ENCODE measurements around the gene TMEM52.
"Not testable (repeated sequence)": the region's sequence is repeated elsewhere in the genome, so short reads cannot be mapped to it uniquely, and the experiment has no call there.

Gene TMEM52

DNA sequence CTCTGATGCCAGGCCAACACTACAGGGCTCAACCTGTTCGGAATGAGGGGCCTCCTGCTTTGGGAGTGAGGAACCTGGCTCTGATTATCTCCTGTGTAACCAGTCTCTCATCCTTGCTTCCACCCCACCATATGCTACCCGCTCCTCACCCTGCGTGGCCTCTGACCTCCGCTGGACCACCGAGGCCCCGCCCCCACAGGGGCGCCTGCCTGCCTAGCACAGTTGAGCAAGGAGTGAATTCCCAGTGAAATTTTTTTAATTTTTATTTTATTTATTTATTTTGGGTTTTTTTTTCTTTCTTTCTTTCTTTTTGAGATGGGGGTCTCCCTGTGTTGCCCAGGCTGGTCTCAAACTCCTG lies 26.3 kb downstream of the TMEM52 start:
- DNase-seq = no peak

DNA sequence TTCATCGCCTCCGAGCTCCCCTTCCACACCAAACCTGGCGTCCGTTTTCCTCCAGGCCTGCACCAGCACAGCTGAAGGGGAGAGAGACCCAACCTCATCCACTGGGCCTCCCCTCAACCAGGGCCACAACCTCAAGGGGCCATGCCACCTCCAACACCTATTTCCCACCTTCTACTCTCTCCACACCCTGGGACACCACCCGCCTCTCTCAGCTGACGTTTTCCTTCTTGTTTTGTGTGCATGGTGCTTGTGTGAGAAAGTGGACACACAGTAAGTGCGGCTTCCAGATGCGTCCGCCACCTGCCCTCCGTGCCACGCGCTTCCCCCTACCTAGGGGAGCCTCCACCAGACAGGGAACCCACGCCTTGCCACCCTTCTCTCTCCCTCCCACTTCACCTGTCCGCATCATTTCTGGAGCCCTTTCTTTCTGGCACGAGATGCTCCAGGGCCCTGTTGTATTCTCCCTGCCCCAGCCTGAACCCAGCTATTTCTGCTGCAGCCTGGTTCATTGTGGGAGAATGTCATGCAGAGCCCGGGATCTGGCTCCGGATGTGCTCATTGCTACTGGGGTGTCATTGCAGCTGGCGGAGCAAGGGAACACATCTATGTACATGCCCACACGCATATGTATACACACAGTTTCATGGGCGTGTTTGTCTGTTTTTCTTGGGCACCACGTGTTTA lies 26.9 kb downstream of the TMEM52 start:
- DNase-seq = no peak

DNA sequence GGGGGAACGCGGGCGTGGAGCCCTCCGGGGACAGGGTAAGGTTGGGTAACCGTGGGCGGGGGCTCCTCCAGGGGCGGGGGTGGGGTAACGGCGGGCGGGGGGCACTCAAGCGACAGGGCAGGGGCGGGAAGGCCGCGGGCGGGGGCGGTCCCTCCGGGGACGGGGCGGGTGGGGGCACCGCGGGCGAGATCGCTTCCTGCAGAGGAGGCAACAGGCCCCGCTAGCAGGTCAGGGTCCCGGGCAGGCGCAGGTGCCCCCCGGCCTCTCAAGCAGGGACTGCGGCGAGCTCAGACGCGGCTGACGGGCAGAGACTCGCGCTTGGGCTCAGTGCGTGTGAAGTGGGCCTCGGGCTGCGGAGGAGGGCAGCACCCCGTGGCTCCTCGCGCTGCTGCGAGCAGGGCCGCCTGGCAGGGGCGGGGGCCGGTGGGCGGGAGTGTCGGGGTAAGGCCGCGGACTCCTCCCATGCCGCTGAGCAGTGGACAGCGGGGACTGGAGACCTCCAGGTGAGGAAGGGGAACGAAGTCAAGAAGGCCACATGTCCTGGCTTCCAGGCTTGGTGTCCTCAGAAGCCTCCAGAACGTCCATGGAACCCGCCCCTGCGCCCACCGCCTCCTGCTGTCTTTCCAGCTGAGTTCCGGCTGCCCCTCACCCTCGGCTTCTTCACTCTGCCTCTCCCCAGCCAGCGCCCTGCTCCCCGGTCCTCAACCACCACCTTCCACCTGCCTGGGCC lies 27.6 kb downstream of the TMEM52 start:
- peak; percentile 54 for DNase-seq

DNA sequence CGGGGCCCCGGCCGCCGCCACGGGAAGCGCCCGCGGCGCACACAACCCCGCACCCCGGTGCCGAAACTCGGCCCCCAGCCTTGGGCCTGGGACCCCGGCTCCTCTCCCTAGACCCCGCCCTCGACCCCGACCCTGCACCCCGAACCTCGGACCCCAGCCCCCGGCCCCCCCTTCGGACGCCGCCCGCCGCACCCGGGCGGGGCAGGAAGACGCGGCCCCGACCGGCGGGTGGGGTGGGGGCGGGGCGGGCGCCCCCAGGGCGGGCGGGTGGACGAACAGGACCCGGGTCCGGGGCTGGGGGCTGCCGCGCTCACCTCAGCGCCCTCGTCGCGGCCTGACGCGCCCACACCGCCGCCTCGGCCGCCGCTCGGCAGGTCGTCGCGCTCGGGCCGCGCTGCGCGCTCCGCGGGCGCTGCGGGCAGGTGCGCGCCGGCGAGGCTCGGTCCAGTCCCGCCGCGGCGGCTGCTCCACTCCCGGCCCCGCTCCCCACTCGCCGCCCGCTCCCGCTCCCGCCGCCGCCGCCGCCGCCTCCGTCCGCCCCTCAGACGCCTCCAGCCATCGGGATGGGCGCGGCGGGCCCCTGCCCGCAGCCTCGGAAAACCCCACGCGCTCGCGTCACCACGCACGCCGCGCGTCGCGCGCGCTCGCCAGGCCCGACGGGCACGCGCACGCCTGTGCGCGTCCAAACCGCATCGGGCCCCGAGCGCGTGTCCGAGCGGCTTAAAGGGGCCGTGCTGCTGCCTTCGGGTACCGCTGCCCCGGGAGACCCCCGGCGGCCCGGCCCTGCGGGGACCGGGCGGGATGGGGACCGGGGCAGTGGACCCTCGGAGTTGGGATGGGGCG lies 28.4 kb downstream of the TMEM52 start, which contains the start of gene GNB1:
Gene GNB1, minus strand, starts transcription at position 582 of the 843 bp plus-strand sequence. CDS start 65,634 bp downstream, outside the sequence.
- peak; percentile 94 for DNase-seq

DNA sequence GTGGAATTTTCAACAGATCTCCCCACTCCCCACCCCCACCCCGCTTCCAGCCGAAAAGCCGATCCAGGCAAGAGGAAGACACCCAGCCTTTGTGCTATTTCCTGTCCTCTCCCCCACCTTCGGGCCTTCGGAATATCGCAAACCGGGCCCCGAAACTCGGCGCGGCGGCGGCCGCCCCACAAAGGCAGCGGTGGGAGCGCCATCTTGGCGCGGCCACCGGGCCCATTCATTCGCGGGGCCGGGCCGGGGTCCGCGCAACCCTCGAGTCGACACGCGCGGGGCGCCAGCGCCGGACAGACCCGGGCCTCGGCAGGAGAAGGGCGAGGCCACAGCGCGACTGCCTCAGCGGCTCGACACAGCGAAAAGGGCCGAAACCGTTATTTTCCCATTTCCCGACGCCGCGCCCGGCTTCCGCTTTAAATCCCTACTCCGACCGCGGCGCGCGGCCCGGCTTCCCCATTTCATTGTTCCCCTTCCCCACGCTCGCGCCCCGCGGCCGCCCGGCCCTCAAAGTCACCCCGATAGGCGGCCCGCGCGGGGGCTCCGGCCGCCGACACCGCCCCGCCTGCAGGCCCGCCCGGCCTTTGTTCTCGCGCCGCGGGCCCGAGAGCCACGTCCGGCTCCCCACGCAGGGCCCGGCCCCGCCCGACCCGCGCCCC lies 29.1 kb downstream of the TMEM52 start:
- peak; percentile 66 for DNase-seq

DNA sequence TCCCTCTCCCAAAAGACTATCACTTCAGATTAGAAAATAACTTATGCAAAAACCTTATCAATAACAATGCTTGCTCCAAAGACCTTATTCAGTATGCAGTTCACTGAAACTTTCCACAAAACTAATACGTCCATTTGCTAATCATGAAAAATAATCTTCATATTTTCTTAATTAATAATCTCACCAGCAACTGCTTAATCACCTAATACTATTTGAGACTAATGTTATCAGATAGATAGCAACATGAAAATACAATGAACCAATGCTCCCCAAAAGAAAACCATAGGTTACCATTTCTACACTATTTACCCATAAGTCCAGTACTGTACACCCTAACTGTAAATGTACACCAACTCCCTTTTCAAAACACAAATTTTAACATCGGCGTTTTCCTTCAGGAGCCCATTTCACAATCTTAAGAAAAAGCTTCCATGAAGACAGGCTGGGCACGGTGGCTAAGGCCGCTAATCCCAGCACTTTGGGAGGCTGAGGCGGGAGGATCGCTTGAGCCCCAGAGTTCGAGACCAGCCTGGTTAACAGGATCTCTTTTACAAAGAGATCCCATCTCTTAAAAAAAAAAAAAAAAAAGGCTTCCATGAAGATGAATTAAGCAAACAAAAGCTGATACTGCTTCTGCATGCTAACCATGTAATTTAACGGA lies 29.9 kb downstream of the TMEM52 start:
- DNase-seq = no peak

DNA sequence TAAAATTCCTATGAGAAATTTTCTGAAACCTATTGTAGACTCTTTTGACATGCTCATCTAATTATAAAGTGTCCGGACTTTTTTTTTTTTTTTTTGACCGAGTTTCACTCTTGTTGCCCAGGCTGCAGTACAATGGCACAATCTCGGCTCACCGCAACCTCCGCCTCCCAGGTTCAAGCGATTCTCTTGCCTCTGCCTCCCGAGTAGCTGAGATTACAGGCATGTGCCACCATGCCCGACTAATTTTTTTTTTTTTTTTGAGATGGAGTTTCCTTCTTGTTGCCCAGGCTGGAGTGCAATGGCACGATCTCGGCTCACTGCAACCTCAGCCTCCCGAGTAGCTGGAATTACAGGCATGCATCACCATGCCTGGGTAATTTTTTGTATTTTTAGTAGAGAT lies 35.2 kb downstream of the TMEM52 start:
- not testable (repeated sequence) for DNase-seq

DNA sequence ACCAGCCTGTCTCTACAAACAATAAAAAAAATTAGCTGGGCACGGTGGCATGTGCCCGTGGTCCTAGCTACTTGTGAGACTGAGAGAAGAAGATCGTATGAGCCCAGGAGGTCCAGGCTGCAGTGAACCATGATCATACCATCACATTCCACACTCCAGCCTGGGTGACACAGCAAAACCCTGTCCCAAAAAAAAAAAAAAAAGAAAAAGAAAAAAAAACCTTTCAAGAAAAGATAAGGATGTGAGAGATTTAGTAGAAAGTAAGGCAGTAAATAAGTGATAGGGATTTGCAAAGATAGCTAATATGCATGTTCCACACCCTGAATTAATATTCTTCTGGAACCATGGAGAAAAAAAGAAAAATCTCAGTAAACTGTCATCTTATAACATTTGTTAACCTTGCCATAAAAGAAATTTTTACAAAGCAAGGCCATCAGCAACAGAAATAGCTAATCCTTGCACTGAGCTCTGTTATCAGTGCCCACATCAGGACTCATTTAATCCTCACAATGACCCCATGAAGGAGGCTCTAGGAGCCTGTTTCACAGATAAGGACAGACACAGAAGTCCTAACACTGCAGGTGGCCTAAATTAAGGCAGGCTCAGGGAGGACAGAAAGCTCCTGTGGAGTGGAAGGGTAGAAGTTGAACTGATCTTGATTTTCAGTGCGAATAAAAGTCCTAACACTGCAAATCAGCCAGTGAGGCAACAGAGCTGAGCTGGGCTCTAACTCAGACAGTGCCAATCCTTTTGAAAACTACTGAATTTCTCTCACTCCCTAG lies 35.8 kb downstream of the TMEM52 start:
- DNase-seq = no peak

DNA sequence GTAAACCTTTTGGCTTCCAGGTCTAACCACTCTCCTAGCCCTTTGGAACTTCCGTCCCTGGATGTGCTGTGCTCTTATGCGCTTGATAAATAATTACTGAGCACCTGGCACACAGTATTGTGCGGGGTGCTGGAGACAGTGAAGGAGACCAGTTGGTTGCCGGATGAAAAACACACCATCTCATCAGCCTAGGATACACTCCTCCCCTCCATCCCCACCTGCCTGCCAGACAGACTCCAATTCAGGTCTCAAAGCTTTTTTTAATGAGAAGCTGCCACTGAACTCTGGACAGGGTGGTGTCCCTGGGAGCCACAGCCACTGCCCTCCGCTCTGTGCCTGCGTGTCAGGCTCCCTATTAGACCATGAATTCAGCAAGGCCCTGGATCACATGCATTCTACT lies 37.4 kb downstream of the TMEM52 start:
- DNase-seq = no peak

DNA sequence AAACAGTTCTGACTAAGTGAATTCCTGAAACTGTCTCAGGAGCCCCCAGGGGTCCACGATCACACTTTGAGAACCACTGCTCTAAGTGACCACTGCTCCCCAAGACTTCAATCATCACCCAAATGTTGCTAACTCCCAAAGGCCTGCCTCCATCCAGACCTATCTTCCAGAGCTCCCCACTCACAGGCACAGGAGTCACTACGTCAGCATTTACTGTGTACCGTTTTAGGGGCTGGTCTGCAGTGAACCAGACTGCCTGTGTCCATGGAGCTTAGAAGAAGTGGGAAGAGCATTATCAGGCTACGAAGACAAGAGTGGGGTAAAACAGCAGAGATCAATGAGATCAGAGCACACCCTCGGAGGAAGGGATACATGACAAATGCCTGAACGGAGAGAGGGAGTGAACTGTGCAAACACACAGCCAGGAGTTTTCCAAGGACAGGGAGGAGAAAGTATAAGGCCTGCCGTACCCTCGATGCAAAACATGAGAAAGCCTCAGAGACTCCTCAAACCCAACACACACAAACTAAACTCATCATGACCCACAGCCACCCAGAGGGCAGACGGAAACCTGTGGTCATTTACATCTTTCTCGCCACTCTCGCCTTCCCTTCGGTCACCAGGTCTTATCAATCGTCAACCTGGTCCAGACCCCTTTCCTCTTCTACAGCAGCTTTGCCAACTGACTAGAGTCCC lies 38.3 kb downstream of the TMEM52 start:
- DNase-seq = no peak

DNA sequence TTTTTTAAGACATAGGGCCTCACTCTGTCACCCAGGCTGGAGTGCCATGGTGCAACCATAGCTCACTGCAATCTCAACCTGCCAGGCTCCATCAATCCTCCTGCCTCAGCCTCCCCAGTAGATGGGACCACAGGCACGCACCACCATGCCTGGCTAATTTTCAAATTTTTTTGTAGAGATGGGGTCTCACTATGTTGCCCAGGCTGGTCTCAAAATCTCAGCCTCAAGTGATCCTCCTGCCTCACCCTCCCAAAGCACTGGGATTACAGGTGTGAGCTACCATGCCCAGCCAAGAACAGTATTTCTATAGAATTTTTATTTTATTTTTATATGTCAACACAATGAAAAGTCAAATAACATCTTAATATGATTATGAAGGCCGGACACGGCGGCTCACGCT lies 39.1 kb downstream of the TMEM52 start:
- DNase-seq = no peak

DNA sequence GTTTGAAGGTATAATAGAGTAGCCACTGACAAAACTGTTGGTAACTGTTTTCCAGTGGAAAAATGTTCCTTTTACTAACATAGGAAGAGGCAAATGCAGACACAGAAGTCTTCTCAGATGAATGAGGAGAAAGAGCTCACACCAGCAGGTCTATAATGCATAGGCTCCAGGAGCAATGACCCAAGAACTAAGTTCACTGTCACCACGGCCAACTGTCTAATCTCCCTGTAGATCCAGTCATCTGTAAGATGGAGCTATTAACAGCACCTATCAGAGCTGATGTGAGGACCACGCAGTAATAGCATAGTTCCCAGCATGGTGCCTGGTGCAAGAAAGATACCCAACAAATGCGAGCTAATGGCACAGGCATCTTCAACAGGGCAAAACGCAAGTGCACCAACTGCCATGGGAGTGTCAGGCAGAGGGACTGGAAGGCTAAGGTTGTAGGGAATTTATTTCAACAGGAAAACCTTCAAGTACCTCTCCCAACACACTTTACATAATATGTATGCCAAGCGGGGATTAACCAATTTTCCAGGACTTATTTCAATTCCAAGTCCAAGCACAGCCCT lies 41.1 kb downstream of the TMEM52 start:
- DNase-seq = no peak

DNA sequence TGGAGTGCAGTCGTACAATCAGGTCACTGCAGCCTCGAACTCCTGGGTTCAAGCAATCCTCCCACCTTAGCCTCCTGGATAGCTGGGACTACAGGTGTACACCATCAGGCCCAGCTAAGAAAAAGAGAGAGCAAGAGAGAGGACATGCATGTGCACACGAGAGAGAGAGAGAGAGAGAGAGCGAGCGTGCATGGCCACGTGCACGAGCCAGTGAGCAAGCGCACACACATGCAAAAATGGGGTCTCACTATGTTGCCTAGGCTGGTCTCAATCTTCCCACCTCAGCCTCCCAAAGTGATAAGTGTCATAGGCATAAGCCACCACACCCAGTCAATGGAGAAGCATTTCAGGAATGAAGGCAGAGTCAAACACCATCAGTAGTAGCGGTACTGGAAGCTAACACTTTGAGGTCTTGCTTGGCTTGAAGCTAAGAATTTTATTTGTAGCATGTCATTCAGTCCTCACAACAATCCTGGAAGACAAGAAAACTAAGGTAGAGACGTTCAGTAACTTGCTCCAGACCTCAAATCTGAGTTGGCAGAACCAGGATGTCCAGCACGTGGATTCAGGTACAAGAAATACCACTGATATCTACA lies 42.6 kb downstream of the TMEM52 start:
- DNase-seq = no peak

DNA sequence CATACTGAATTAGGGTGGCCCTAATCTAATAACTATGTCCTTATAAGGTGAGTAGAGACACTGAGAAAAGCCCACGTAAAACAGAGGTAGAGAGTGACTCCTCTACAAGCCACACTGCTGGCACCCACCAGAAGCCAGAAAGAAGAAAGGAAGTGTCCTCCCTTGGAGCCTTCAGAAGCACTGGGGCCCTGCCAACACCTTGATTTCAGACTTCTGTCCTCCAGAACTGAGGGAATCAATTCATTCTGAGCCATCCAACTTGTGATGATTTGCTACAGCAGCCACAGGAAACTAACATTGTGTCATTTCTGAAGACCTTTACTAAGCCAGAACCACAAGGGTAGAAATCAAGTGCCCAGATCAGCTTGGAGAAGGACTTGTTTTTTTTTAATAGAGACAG lies 43.1 kb downstream of the TMEM52 start:
- DNase-seq = no peak

DNA sequence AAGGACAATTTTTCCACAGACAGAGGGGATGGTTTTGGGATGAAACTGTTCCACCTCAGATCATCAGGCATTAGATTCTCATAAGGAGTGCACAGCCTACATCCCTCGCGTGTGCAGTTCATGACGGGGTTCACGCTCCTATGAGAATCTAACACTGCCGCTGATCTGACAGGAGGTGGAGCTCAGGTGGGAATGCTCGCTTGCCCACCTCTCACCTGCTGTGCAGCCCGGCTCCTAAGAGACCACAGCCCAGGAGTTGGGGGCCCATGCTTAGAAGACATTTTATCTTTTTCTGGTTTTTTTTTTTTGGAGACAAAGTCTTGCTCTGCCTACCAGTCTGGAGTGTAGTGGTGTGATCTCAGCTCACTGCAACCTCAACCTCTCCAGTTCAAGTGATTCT lies 44.2 kb downstream of the TMEM52 start:
- DNase-seq = no peak

DNA sequence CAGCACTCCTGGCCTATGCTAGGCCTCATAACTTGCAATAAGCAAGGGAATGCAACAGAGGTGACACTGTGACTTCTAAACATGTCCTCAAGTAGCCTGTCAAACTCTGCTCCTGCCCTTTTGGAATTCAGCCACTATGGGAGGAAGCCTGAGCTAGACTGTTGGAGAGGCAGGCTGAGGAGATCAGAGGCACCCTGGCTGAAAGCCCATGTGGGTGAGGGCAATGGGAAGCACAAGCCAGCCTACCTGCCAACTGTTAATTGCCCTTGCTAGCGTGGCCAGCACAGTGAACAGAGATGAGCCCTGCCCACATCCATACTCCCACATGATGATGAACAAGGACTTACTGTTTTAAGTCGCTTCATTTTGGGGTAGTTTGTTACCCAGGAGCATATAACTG lies 45.9 kb downstream of the TMEM52 start:
- DNase-seq = no peak

DNA sequence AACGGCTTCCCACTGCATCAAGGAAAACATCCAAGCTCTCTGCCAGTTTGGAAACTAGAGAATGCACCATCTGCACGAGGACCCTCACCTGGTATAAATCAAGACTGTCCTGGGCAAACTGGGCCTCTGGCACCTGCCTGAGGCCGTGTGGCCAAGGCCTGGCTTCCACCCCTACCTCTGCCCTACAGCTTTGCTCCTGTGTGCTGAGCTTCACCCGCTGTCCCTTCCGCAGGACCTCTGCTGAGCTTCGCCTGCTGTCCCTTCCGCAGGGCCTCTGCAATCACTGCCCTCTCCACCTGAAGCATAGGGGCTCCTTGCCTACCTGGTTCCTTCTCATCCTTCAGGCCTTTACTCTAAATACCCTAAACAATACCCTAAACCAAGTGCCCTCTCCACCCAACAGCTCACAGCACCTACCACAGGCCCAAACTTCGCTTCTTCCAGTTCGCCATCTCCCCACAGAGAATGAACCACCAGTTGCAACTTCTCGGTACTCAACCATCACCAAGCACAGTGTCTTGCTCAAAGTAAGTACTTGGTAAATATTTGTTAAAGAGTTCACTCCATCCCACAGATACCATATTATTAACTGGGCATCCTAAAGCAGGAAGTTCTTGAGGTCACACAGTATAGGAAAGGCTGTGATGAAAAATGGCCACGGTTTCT lies 46.6 kb downstream of the TMEM52 start:
- no peak for DNase-seq

DNA sequence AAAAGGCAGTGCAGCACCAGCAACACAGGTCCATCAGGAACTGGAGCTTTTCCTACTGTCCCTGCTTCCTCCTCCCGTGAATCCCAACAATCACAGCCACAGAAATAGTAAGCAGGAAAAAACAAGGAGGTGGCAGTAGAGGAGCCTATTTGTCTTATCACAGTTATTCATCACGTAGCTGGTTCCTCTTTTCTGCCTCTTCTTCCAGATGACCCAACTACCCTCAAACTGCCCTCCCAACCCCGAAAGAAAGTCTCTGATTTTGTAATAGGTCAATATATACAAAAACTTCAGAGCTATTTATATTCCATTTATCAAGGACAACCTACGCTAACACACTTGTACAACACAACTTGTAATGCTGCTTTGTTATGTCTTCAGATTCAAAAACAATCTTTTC lies 49.6 kb downstream of the TMEM52 start:
- no peak for DNase-seq

All from activated CD4-positive, CD25-positive, alpha-beta regulatory T cell treated with anti-CD3 and anti-CD28 coated beads, Interleukin-2, amount 50 U/mL, for 72 hours (primary cell).